Fibroblast of lung (primary cell): ENCODE data around the gene RAB31.

Experiments used
- EZH2 ChIP-seq: IDR thresholded peaks from 2 replicates; pipeline ENCODE4 v1.5.1; 2012; ENCODE audit warnings: low read length, control low read depth, mild to moderate bottlenecking; ENCODE audit errors: missing control alignments
- TF ChIP-seq, protein P1 (sequence below), 2 donors: IDR thresholded peaks in 1 of 2; conservative IDR thresholded peaks in 1 of 2; 1 replicate in 1 of 2; 2 replicates in 1 of 2; pipeline ENCODE4 v1.5.1; 2011 to 2012; ENCODE audit warnings: low read length in 2 of 2, control low read depth in 1 of 2, inconsistent platforms in 1 of 2, low read depth in 1 of 2, mild to moderate bottlenecking in 1 of 2

- TF ChIP-seq, protein P1, sequence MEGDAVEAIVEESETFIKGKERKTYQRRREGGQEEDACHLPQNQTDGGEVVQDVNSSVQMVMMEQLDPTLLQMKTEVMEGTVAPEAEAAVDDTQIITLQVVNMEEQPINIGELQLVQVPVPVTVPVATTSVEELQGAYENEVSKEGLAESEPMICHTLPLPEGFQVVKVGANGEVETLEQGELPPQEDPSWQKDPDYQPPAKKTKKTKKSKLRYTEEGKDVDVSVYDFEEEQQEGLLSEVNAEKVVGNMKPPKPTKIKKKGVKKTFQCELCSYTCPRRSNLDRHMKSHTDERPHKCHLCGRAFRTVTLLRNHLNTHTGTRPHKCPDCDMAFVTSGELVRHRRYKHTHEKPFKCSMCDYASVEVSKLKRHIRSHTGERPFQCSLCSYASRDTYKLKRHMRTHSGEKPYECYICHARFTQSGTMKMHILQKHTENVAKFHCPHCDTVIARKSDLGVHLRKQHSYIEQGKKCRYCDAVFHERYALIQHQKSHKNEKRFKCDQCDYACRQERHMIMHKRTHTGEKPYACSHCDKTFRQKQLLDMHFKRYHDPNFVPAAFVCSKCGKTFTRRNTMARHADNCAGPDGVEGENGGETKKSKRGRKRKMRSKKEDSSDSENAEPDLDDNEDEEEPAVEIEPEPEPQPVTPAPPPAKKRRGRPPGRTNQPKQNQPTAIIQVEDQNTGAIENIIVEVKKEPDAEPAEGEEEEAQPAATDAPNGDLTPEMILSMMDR (conservative IDR thresholded peaks at IDR 0.05 in 1 of 2, IDR thresholded peaks at IDR 0.05 in 1 of 2; ENCODE audit: low read depth in 1 of 2, low read length in 2 of 2), result no peak
- no peak for TF ChIP-seq EZH2
Observed at GRCh38 chr18:9765501-9765900, 57.4 kb downstream of the RAB31 start.
